ENCODE data around the gene ASMTL.
"Not testable (repeated sequence)": the region's sequence is repeated elsewhere in the genome, so short reads cannot be mapped to it uniquely, and the experiment has no call there.

The ASMTL gene

DNA sequence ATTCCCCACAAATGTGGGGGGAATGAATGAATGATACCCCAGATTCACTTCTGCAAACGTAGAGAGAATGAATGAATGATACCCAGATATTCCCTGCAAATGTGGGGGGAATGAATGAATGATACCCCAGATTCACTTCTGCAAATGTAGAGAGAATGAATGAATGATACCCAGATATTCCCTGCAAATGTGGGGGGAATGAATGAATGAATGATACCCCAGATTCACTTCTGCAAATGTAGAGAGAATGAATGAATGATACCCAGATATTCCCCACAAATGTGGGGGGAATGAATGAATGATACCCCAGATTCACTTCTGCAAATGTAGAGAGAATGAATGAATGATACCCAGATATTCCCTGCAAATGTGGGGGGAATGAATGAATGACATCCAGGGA lies 38.0 kb upstream of the ASMTL start:
- not testable (repeated sequence) for H3K27me3 ChIP-seq (ENCODE audit: control insufficient read depth, insufficient read depth, low read length, poor library complexity, severe bottlenecking); H3K27ac ChIP-seq (ENCODE audit: insufficient read depth, low read depth, low read length, poor library complexity, severe bottlenecking); H3K9me3 ChIP-seq (ENCODE audit: control insufficient read depth, low read length); H3K4me3 ChIP-seq (ENCODE audit: insufficient read depth, low read depth, low read length); H3K36me3 ChIP-seq (ENCODE audit: control insufficient read depth, insufficient read depth, low read length); H3K4me1 ChIP-seq (ENCODE audit: control insufficient read depth, insufficient read depth, low read length)
- WGBS, 2 experiments, result no CpG with 5 or more reads among the region's 1 CpG

DNA sequence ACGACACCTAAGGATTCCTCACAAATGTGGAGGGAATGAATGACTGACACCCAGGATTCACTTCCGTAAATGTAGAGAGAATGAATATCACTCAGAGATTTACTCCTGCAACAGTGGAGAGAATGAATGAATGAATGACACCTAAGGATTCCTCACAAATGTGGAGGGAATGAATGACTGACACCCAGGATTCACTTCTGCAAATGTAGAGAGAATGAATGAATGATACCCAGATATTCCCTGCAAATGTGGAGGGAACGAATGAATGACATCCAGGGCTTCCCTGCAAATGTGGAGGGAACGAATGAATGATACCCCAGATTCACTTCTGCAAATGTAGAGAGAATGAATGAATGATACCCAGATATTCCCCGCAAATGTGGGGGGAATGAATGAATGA lies 36.6 kb upstream of the ASMTL start:
- not testable (repeated sequence) for H3K36me3 ChIP-seq (ENCODE audit: control insufficient read depth, insufficient read depth, low read length); H3K27ac ChIP-seq (ENCODE audit: insufficient read depth, low read depth, low read length, poor library complexity, severe bottlenecking); H3K9me3 ChIP-seq (ENCODE audit: control insufficient read depth, low read length); H3K27me3 ChIP-seq (ENCODE audit: control insufficient read depth, insufficient read depth, low read length, poor library complexity, severe bottlenecking); H3K4me1 ChIP-seq (ENCODE audit: control insufficient read depth, insufficient read depth, low read length); H3K4me3 ChIP-seq (ENCODE audit: insufficient read depth, low read depth, low read length)
- 66 to 72% methylated on average over 4 of the region's 5 CpGs for WGBS, 2 experiments

DNA sequence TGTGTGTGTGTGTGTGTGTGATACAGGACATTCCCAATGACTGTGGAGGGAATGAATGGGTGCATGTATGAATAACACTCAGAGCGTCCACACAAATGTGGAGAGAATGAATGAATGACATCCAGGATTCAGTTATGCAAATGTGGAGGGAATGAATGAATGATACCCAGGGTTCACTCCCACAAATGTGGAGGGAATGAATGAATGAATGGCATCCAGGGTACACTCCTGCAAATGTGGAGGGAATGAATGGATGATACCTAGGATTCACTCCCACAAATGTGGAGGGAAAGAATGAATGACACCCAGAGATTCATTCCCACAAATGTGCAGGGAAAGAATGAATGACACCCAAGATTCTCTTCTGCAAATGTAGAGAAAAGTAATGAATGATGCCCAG lies 36.0 kb upstream of the ASMTL start:
- no peak overlapping the region for H3K27ac ChIP-seq (ENCODE audit: insufficient read depth, low read depth, low read length, poor library complexity, severe bottlenecking)

DNA sequence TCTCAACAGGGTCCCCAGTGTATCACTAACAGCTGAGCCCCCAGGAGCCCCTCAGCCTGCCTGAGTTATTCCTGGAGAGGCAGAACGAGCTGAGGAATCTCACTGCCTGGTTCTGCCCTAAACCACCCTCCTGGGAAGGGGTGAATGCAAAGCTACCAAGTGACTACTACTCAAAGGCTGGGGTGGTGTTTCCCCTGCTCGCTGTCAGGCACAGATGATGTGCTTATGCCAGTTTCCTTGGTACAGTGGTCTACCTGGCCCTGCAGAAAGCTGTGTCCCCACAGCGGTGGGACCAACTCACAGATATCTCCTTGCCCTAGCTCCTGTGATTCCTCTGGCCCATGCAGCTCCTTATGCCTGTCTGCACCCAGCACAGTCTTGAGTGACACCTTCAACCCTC lies 35.4 kb upstream of the ASMTL start:
- no peaks in the 10 kb centered on the region for H3K27me3 ChIP-seq (ENCODE audit: control insufficient read depth, insufficient read depth, low read length, poor library complexity, severe bottlenecking)
- no peak overlapping the region for H3K27ac ChIP-seq (ENCODE audit: insufficient read depth, low read depth, low read length, poor library complexity, severe bottlenecking)
- WGBS, 2 experiments, result 81 to 84% methylated on average over 3 of the region's 3 CpGs
- H3K4me1 ChIP-seq (ENCODE audit: control insufficient read depth, insufficient read depth, low read length), result no peaks in the 10 kb centered on the region
- H3K36me3 ChIP-seq (ENCODE audit: control insufficient read depth, insufficient read depth, low read length), result no peaks in the 10 kb centered on the region
- no peaks in the 10 kb centered on the region for H3K9me3 ChIP-seq (ENCODE audit: control insufficient read depth, low read length)
- H3K4me3 ChIP-seq (ENCODE audit: insufficient read depth, low read depth, low read length), result no peak overlapping the region

More for the DNA sequence above, 36.0 kb upstream of the ASMTL start:
- WGBS, 2 experiments, result 95 to 100% methylated on average over 1 of the region's 1 CpG
- no peaks in the 10 kb centered on the region for H3K36me3 ChIP-seq (ENCODE audit: control insufficient read depth, insufficient read depth, low read length)
- peaks cover 3% of the 10 kb centered on the region for H3K4me1 ChIP-seq (ENCODE audit: control insufficient read depth, insufficient read depth, low read length)
- no peaks in the 10 kb centered on the region for H3K9me3 ChIP-seq (ENCODE audit: control insufficient read depth, low read length)
- no peak overlapping the region for H3K4me3 ChIP-seq (ENCODE audit: insufficient read depth, low read depth, low read length)
- no peaks in the 10 kb centered on the region for H3K27me3 ChIP-seq (ENCODE audit: control insufficient read depth, insufficient read depth, low read length, poor library complexity, severe bottlenecking)

DNA sequence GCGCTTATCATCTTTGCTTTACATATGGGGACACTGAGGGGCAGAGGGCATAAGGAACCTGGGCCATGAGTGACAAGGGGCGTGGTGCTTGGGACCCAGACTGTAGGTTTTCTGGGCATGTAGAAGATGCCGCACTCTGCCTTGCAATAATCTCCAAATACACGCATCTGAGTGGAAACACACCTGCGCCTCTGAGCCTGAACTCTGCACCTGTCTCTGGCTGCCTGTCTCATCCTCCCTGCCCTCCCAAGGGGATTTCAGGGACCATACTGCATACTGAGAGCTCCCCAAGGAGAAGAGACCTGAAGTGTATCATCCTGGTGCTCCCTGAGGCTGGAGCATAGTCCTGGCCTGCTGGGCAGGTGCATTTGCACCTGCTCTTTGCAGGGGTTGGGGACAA lies 34.7 kb upstream of the ASMTL start:
- Histone ChIP-seq H3K27ac (ENCODE audit: insufficient read depth, low read depth, low read length, poor library complexity, severe bottlenecking) (no peak overlapping the region), H3K36me3 (ENCODE audit: control insufficient read depth, insufficient read depth, low read length) (no peaks in the 10 kb centered on the region), H3K27me3 (ENCODE audit: control insufficient read depth, insufficient read depth, low read length, poor library complexity, severe bottlenecking) (no peaks in the 10 kb centered on the region), H3K9me3 (ENCODE audit: control insufficient read depth, low read length) (no peaks in the 10 kb centered on the region), H3K4me1 (ENCODE audit: control insufficient read depth, insufficient read depth, low read length) (no peaks in the 10 kb centered on the region), H3K4me3 (ENCODE audit: insufficient read depth, low read depth, low read length) (no peak overlapping the region)
- 88 to 94% methylated on average over 5 of the region's 5 CpGs for WGBS, 2 experiments

DNA sequence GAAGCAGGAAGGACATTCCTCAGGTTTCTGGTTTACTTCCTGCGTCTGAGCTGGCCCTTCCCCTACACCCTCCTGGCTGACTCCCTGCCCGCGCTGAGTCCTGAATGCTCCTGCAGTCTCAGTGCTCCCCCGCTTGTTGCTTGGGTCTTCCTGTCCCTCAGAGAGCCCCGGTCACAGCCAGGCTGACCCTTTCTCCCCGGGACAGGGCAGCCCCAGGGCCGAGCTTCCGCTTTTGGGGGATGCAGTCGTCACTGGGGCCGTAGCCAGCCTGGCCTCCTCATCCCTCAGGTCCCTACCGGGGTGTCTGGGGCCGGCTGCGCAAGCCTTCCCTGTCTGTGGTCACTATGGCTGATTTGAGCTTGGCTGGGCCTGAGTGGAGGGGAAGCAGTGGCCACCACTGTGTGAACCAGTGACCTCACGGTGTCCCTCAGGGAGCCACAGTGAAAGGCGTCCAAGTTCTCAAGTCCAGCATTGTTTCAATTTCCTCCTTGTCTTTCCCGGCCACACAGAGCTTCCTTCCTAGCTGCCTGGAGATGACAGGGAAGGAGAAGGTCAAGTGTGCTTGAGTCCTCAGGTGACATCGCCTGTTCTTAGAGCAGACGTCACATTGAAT lies 34.1 kb upstream of the ASMTL start:
- H3K36me3 ChIP-seq (ENCODE audit: control insufficient read depth, insufficient read depth, low read length), result no peaks in the 10 kb centered on the region
- no peak overlapping the region for H3K4me3 ChIP-seq (ENCODE audit: insufficient read depth, low read depth, low read length)
- H3K4me1 ChIP-seq (ENCODE audit: control insufficient read depth, insufficient read depth, low read length), result no peaks in the 10 kb centered on the region
- H3K27ac ChIP-seq (ENCODE audit: insufficient read depth, low read depth, low read length, poor library complexity, severe bottlenecking), result no peak overlapping the region
- H3K27me3 ChIP-seq (ENCODE audit: control insufficient read depth, insufficient read depth, low read length, poor library complexity, severe bottlenecking), result no peaks in the 10 kb centered on the region
- 86% methylated on average over 18 of the region's 18 CpGs for WGBS, 2 experiments
- H3K9me3 ChIP-seq (ENCODE audit: control insufficient read depth, low read length), result no peaks in the 10 kb centered on the region

DNA sequence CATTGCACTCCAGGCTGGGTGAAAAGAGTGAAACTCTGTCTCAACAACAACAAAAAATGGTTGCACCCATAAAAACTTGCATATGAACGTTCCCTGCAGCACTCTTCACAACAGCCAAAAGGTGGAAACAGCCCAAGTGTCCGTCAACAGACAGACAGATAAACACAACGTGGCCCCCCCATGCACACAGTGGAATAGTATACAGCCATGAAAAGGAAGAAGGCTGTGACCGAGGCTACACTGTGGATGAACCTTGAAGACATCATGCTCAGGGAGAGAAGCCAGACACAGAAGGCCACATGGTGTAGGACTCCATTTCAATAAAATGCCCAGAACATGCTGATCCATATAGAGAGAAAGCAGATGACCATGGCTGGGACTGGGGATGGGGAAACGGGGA lies 33.5 kb upstream of the ASMTL start:
- H3K4me3 ChIP-seq (ENCODE audit: insufficient read depth, low read depth, low read length), result no peak overlapping the region

DNA sequence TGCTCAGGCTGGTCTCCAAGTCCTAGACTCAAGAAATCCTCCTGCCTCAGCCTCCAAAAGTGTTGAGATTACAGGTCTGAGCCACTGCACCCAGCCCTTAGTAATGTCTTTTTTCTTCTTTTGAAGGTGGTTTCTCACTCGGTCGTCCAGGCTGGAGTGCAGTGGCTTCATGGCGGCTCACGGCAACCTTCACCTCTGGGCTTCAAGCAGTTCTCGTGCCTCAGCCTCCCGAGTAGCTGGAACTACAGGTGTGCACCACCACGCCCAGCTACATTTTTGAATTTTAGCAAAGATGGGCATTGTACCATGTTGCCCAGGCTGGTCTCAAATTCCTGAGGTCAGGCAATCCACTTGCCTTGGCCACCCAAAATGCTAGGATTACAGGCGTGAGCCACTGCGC lies 32.3 kb upstream of the ASMTL start:
- Histone ChIP-seq H3K27ac (ENCODE audit: insufficient read depth, low read depth, low read length, poor library complexity, severe bottlenecking) (no peak overlapping the region), H3K4me3 (ENCODE audit: insufficient read depth, low read depth, low read length) (no peak overlapping the region), H3K9me3 (ENCODE audit: control insufficient read depth, low read length) (no peaks in the 10 kb centered on the region), H3K4me1 (ENCODE audit: control insufficient read depth, insufficient read depth, low read length) (no peaks in the 10 kb centered on the region), H3K27me3 (ENCODE audit: control insufficient read depth, insufficient read depth, low read length, poor library complexity, severe bottlenecking) (no peaks in the 10 kb centered on the region), H3K36me3 (ENCODE audit: control insufficient read depth, insufficient read depth, low read length) (no peaks in the 10 kb centered on the region)
- WGBS, 2 experiments, result 92 to 93% methylated on average over 8 to 9 of the region's 9 CpGs

More for the DNA sequence above, 33.5 kb upstream of the ASMTL start:
- Histone ChIP-seq H3K4me1 (ENCODE audit: control insufficient read depth, insufficient read depth, low read length) (no peaks in the 10 kb centered on the region), H3K27me3 (ENCODE audit: control insufficient read depth, insufficient read depth, low read length, poor library complexity, severe bottlenecking) (no peaks in the 10 kb centered on the region), H3K9me3 (ENCODE audit: control insufficient read depth, low read length) (no peaks in the 10 kb centered on the region), H3K27ac (ENCODE audit: insufficient read depth, low read depth, low read length, poor library complexity, severe bottlenecking) (no peak overlapping the region), H3K36me3 (ENCODE audit: control insufficient read depth, insufficient read depth, low read length) (no peaks in the 10 kb centered on the region)
- 89 to 92% methylated on average over 5 of the region's 5 CpGs for WGBS, 2 experiments

DNA sequence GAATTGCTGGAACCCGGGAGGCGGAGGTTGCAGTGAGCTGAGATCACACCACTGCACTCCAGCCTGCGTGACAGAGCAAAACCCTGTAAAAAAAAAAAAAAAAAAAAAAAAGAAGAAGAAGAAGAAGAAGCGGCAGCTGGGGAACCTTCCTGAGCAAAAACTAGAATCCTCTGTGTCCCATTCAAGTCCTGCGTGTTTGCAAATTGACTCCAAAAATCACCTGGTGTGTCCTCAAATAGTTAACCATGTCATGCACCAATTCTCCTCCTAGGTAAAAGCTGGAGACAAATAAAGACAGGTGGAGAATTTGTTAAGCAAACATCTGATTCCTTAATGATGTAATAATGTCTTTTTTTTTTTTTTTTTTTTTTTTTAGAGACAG lies 31.9 kb upstream of the ASMTL start:
- WGBS, 2 experiments, result 92 to 95% methylated on average over 4 to 5 of the region's 5 CpGs
- no peaks in the 10 kb centered on the region for H3K36me3 ChIP-seq (ENCODE audit: control insufficient read depth, insufficient read depth, low read length)
- H3K4me1 ChIP-seq (ENCODE audit: control insufficient read depth, insufficient read depth, low read length), result no peaks in the 10 kb centered on the region
- no peak overlapping the region for H3K4me3 ChIP-seq (ENCODE audit: insufficient read depth, low read depth, low read length)
- no peaks in the 10 kb centered on the region for H3K27me3 ChIP-seq (ENCODE audit: control insufficient read depth, insufficient read depth, low read length, poor library complexity, severe bottlenecking)
- no peaks in the 10 kb centered on the region for H3K9me3 ChIP-seq (ENCODE audit: control insufficient read depth, low read length)
- H3K27ac ChIP-seq (ENCODE audit: insufficient read depth, low read depth, low read length, poor library complexity, severe bottlenecking), result no peak overlapping the region

DNA sequence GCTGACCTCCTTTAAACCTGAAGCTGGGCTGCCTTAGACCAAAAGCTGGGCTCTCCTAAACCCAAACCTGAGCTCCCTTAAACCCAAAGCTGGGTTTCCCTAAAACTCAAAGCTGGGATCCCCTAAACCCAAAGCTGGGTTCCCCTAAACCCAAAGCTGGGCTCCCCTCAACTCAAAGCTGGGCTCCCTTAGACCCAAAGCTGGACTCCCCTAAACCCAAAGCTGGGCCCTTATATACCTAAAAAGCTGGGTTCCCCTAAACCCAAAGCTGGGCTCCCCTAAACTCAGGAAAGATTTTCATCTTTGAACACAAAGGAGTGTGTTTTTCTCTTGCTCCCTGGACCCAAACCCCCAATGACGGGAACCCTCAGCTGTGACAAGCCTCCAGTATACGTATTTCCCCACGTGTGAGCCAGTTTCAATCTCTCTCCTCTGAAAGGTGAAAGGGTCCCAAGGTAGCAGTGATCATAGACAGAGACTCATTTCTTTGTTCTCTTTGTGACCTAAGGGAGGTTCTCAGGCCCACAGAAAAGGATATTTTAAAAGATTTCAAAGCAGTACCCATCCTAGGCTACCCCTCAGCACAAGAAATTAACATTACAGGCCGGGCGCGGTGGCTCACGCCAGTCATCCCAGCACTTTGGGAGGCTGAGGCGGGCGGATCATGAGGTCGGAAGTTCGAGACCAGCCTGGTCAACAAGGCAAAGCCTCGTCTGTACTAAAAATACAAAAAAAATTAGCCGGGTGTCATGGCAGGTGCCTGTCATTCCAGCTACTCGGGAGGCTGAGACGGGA lies 31.3 kb upstream of the ASMTL start:
- no peaks in the 10 kb centered on the region for H3K27me3 ChIP-seq (ENCODE audit: control insufficient read depth, insufficient read depth, low read length, poor library complexity, severe bottlenecking)
- H3K9me3 ChIP-seq (ENCODE audit: control insufficient read depth, low read length), result no peaks in the 10 kb centered on the region
- H3K36me3 ChIP-seq (ENCODE audit: control insufficient read depth, insufficient read depth, low read length), result no peaks in the 10 kb centered on the region
- no peak overlapping the region for H3K27ac ChIP-seq (ENCODE audit: insufficient read depth, low read depth, low read length, poor library complexity, severe bottlenecking)
- H3K4me1 ChIP-seq (ENCODE audit: control insufficient read depth, insufficient read depth, low read length), result no peaks in the 10 kb centered on the region
- WGBS, 2 experiments, result 85 to 87% methylated on average over 15 of the region's 15 CpGs
- no peak overlapping the region for H3K4me3 ChIP-seq (ENCODE audit: insufficient read depth, low read depth, low read length)
